ENCODE measurements around the gene TMEM163.

The TMEM163 gene

GRCh38 chr2:134537121-134537520 lies 181.7 kb downstream of the TMEM163 start:
- no peaks in the 10 kb centered on the region for H3K27me3 ChIP-seq (ENCODE audit: control insufficient read depth in 1 of 2, insufficient read depth in 2 of 2, low read length in 2 of 2)
- no peaks in the 10 kb centered on the region for H3K9me3 ChIP-seq (ENCODE audit: control insufficient read depth in 2 of 2, low read length in 2 of 2)
- no peak overlapping the region for H3K9ac ChIP-seq (ENCODE audit: low read length in 2 of 2)
- H3K4me3 ChIP-seq (ENCODE audit: low read length in 2 of 2) = no peak overlapping the region
- no peaks in the 10 kb centered on the region for H3K4me1 ChIP-seq (ENCODE audit: control insufficient read depth, insufficient read depth, low read length)
- H3K36me3 ChIP-seq (ENCODE audit: control insufficient read depth in 2 of 2, insufficient read depth in 2 of 2, low read length in 2 of 2) = no peaks in the 10 kb centered on the region
- H3K27ac ChIP-seq (ENCODE audit: low read length) = no peak overlapping the region

GRCh38 chr2:134536296-134536695 lies 182.5 kb downstream of the TMEM163 start:
- no peaks in the 10 kb centered on the region for H3K36me3 ChIP-seq (ENCODE audit: control insufficient read depth in 2 of 2, insufficient read depth in 2 of 2, low read length in 2 of 2)
- no peak overlapping the region for H3K27ac ChIP-seq (ENCODE audit: low read length)
- no peaks in the 10 kb centered on the region for H3K4me1 ChIP-seq (ENCODE audit: control insufficient read depth, insufficient read depth, low read length)
- no peaks in the 10 kb centered on the region for H3K27me3 ChIP-seq (ENCODE audit: control insufficient read depth in 1 of 2, insufficient read depth in 2 of 2, low read length in 2 of 2)
- no peaks in the 10 kb centered on the region for H3K9me3 ChIP-seq (ENCODE audit: control insufficient read depth in 2 of 2, low read length in 2 of 2)
- H3K4me3 ChIP-seq (ENCODE audit: low read length in 2 of 2) = no peak overlapping the region
- H3K9ac ChIP-seq (ENCODE audit: low read length in 2 of 2) = no peak overlapping the region

DNA sequence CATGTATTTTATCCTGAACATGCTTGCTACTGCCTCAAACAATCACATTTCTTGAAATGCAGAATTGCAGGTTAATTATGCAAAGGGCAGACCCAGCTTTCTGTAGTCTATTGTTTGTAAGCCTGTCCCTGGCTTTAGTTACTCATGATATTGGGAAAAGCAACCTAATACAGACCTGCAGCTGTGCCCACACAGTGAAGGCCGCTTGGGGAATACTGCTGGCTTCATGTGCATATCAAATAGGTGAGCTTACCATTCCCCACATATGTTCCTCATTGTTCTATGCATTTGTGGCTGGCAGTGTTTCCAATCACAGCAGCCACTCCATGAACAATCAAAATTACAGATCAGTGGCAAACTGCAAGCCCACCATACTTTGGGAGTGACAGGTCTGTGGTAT lies 186.3 kb downstream of the TMEM163 start:
- Histone ChIP-seq H3K36me3 (ENCODE audit: control insufficient read depth in 2 of 2, insufficient read depth in 2 of 2, low read length in 2 of 2) (no peaks in the 10 kb centered on the region), H3K4me3 (ENCODE audit: low read length in 2 of 2) (no peak overlapping the region), H3K9ac (ENCODE audit: low read length in 2 of 2) (no peak overlapping the region), H3K4me1 (ENCODE audit: control insufficient read depth, insufficient read depth, low read length) (no peaks in the 10 kb centered on the region), H3K27me3 (ENCODE audit: control insufficient read depth in 1 of 2, insufficient read depth in 2 of 2, low read length in 2 of 2) (no peaks in the 10 kb centered on the region), H3K27ac (ENCODE audit: low read length) (no peak overlapping the region), H3K9me3 (ENCODE audit: control insufficient read depth in 2 of 2, low read length in 2 of 2) (no peaks in the 10 kb centered on the region)

- Histone ChIP-seq H3K36me3 (ENCODE audit: control insufficient read depth in 2 of 2, insufficient read depth in 2 of 2, low read length in 2 of 2) (no peaks in the 10 kb centered on the region), H3K9ac (ENCODE audit: low read length in 2 of 2) (no peak overlapping the region), H3K4me3 (ENCODE audit: low read length in 2 of 2) (no peak overlapping the region), H3K4me1 (ENCODE audit: control insufficient read depth, insufficient read depth, low read length) (no peaks in the 10 kb centered on the region), H3K27ac (ENCODE audit: low read length) (no peak overlapping the region), H3K27me3 (ENCODE audit: control insufficient read depth in 1 of 2, insufficient read depth in 2 of 2, low read length in 2 of 2) (no peaks in the 10 kb centered on the region), H3K9me3 (ENCODE audit: control insufficient read depth in 2 of 2, low read length in 2 of 2) (no peaks in the 10 kb centered on the region)
Observed at GRCh38 chr2:134527381-134527780, 191.4 kb downstream of the TMEM163 start.

DNA sequence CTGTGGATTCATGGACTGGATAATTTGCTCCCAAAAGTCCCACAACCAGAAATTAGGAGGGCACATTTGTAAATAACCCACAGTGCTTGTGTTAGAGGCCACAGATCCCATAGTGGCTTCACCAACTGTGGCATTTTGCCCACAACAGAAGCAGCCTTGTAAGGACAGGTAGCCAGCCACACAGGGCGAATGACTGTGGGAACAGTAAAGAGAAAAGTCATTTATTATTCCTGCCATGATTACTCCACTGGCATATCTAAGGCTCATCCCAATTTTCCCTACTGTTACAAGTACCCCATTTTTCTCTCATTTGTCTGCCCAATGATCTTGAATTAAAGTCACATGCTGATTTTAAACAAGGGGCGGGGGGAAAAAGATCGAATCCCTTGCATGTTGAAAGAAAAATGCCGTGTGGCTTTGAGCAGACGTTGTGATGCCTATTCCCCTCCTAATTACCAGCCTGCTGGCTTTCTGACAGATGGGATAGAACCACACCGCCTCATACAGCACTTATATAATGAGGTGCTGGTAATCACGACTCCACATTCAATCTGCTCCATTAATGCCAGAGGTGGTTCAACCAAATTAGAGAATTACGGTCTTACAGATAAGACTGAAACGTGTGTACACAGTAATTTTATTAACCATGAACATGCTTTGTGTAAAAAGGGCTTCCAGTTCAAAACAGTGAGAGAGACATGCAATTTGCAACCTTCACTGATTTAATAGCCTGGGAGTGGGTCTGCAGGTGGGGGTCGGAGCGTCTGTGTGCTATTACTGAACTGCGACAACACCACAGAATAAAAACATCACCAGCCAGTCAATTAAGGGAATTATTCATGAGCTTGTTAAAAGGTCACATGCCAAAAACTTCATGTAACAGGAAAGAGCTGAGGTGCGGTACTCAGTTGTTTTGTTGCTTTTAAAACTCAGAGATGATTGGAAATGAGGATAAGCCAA lies 196.0 kb downstream of the TMEM163 start:
- Histone ChIP-seq H3K4me1 (ENCODE audit: control insufficient read depth, insufficient read depth, low read length) (no peaks in the 10 kb centered on the region), H3K9ac (ENCODE audit: low read length in 2 of 2) (no peak overlapping the region), H3K27ac (ENCODE audit: low read length) (no peak overlapping the region), H3K36me3 (ENCODE audit: control insufficient read depth in 2 of 2, insufficient read depth in 2 of 2, low read length in 2 of 2) (no peaks in the 10 kb centered on the region), H3K9me3 (ENCODE audit: control insufficient read depth in 2 of 2, low read length in 2 of 2) (peaks cover 0 to 3% of the 10 kb centered on the region in 2 donors), H3K27me3 (ENCODE audit: control insufficient read depth in 1 of 2, insufficient read depth in 2 of 2, low read length in 2 of 2) (peaks cover 0 to 2% of the 10 kb centered on the region in 2 donors), H3K4me3 (ENCODE audit: low read length in 2 of 2) (no peak overlapping the region)

- H3K36me3 ChIP-seq (ENCODE audit: control insufficient read depth in 2 of 2, insufficient read depth in 2 of 2, low read length in 2 of 2) = no peaks in the 10 kb centered on the region
- peaks cover 0 to 2% of the 10 kb centered on the region in 2 donors for H3K27me3 ChIP-seq (ENCODE audit: control insufficient read depth in 1 of 2, insufficient read depth in 2 of 2, low read length in 2 of 2)
- no peak overlapping the region for H3K9ac ChIP-seq (ENCODE audit: low read length in 2 of 2)
- H3K4me1 ChIP-seq (ENCODE audit: control insufficient read depth, insufficient read depth, low read length) = no peaks in the 10 kb centered on the region
- H3K4me3 ChIP-seq (ENCODE audit: low read length in 2 of 2) = no peak overlapping the region
- no peak overlapping the region for H3K27ac ChIP-seq (ENCODE audit: low read length)
- H3K9me3 ChIP-seq (ENCODE audit: control insufficient read depth in 2 of 2, low read length in 2 of 2) = peaks cover 0 to 3% of the 10 kb centered on the region in 2 donors
Observed at GRCh38 chr2:134518101-134518500, 200.7 kb downstream of the TMEM163 start.

- no peak overlapping the region for H3K4me3 ChIP-seq (ENCODE audit: low read length in 2 of 2)
- H3K9ac ChIP-seq (ENCODE audit: low read length in 2 of 2) = no peak overlapping the region
- peaks cover 0 to 3% of the 10 kb centered on the region in 2 donors for H3K9me3 ChIP-seq (ENCODE audit: control insufficient read depth in 2 of 2, low read length in 2 of 2)
- H3K4me1 ChIP-seq (ENCODE audit: control insufficient read depth, insufficient read depth, low read length) = peaks cover 2% of the 10 kb centered on the region
- no peak overlapping the region for H3K27ac ChIP-seq (ENCODE audit: low read length)
- no peaks in the 10 kb centered on the region for H3K36me3 ChIP-seq (ENCODE audit: control insufficient read depth in 2 of 2, insufficient read depth in 2 of 2, low read length in 2 of 2)
- H3K27me3 ChIP-seq (ENCODE audit: control insufficient read depth in 1 of 2, insufficient read depth in 2 of 2, low read length in 2 of 2) = no peaks in the 10 kb centered on the region
Observed at GRCh38 chr2:134515137-134515536, 203.7 kb downstream of the TMEM163 start.

DNA sequence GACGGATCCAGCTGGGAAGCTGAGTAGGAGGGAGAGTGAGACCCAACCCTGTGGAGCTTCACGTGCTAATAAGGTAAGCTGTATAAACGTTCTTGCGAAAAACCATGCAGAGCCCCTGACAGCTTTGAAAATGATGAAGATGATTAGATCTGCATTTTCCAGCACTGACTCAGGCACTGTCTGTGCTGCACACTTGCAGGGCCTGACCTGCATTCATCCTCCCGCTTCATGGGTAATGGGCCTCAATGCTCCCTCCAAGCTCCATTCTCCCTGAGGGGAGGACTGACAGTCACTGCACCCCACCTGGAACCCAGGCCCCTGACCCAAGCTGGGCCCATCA lies 205.4 kb downstream of the TMEM163 start:
- H3K27ac ChIP-seq (ENCODE audit: low read length) = no peak overlapping the region
- no peaks in the 10 kb centered on the region for H3K36me3 ChIP-seq (ENCODE audit: control insufficient read depth in 2 of 2, insufficient read depth in 2 of 2, low read length in 2 of 2)
- H3K9ac ChIP-seq (ENCODE audit: low read length in 2 of 2) = no peak overlapping the region
- H3K27me3 ChIP-seq (ENCODE audit: control insufficient read depth in 1 of 2, insufficient read depth in 2 of 2, low read length in 2 of 2) = no peaks in the 10 kb centered on the region
- H3K4me1 ChIP-seq (ENCODE audit: control insufficient read depth, insufficient read depth, low read length) = peaks cover 2% of the 10 kb centered on the region
- peaks cover 0 to 1% of the 10 kb centered on the region in 2 donors for H3K9me3 ChIP-seq (ENCODE audit: control insufficient read depth in 2 of 2, low read length in 2 of 2)
- H3K4me3 ChIP-seq (ENCODE audit: low read length in 2 of 2) = no peak overlapping the region

DNA sequence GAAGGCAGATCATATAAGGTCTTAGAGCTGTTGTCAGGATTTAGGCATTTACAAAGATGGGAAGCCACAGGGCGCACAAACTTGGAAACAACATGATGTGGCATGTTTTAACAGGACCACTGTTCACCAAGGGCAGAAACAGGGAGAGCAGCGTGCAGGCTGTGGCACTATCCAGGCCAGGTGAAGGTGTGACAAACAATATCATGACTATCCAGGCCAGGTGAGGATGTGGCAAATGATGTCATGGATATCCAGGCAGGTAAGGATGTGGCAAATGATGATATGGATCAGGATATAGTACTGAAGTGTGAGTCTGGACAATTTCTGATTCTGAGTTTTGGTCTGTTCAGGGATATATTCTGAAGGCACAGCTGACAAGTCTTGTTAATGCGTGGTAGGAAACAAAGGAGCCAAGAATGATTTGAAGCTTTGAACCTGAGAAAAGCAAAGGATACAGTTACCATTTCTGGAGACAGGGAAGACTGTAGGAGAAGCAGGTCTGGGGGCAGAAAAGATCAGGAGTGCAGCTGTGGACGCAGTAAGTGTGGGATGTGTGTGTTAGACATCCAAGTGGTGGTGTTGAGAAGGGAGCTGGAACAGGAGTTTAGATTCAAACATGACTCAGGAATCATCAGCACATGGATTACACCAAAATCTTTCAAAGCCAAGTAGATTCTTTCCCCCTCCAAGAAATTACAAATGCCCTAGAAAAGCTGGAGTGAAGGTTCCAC lies 205.9 kb downstream of the TMEM163 start:
- Histone ChIP-seq H3K4me1 (ENCODE audit: control insufficient read depth, insufficient read depth, low read length) (peaks cover 2% of the 10 kb centered on the region), H3K9ac (ENCODE audit: low read length in 2 of 2) (no peak overlapping the region), H3K9me3 (ENCODE audit: control insufficient read depth in 2 of 2, low read length in 2 of 2) (no peaks in the 10 kb centered on the region), H3K27me3 (ENCODE audit: control insufficient read depth in 1 of 2, insufficient read depth in 2 of 2, low read length in 2 of 2) (no peaks in the 10 kb centered on the region), H3K36me3 (ENCODE audit: control insufficient read depth in 2 of 2, insufficient read depth in 2 of 2, low read length in 2 of 2) (no peaks in the 10 kb centered on the region), H3K27ac (ENCODE audit: low read length) (no peak overlapping the region), H3K4me3 (ENCODE audit: low read length in 2 of 2) (no peak overlapping the region)

DNA sequence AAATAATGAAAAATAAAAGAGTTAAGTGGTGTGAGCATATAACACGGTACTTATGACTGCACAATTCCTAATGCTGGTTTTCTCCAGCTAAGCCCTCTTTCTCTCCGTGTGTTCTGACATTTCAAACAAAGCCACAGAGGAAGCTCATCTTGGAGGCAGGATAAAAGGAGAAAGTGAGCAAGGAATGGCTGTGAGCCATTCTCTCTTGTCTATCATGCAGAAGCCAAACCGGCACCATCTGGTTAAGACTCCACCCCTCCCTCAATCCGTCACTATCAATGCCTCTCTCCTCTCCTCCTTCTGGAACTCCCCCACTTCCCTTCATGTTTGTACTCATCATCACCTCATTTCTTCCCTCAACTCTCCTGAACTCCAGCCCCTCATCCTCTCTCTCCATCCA lies 210.4 kb downstream of the TMEM163 start:
- no peak overlapping the region for H3K9ac ChIP-seq (ENCODE audit: low read length in 2 of 2)
- peaks cover 2% of the 10 kb centered on the region for H3K4me1 ChIP-seq (ENCODE audit: control insufficient read depth, insufficient read depth, low read length)
- H3K4me3 ChIP-seq (ENCODE audit: low read length in 2 of 2) = no peak overlapping the region
- no peaks in the 10 kb centered on the region for H3K9me3 ChIP-seq (ENCODE audit: control insufficient read depth in 2 of 2, low read length in 2 of 2)
- no peak overlapping the region for H3K27ac ChIP-seq (ENCODE audit: low read length)
- no peaks in the 10 kb centered on the region for H3K36me3 ChIP-seq (ENCODE audit: control insufficient read depth in 2 of 2, insufficient read depth in 2 of 2, low read length in 2 of 2)
- H3K27me3 ChIP-seq (ENCODE audit: control insufficient read depth in 1 of 2, insufficient read depth in 2 of 2, low read length in 2 of 2) = no peaks in the 10 kb centered on the region

- Histone ChIP-seq H3K27ac (ENCODE audit: low read length) (no peak overlapping the region), H3K27me3 (ENCODE audit: control insufficient read depth in 1 of 2, insufficient read depth in 2 of 2, low read length in 2 of 2) (no peaks in the 10 kb centered on the region), H3K4me3 (ENCODE audit: low read length in 2 of 2) (no peak overlapping the region), H3K36me3 (ENCODE audit: control insufficient read depth in 2 of 2, insufficient read depth in 2 of 2, low read length in 2 of 2) (no peaks in the 10 kb centered on the region), H3K9ac (ENCODE audit: low read length in 2 of 2) (no peak overlapping the region), H3K4me1 (ENCODE audit: control insufficient read depth, insufficient read depth, low read length) (peaks cover under 1% of the 10 kb centered on the region), H3K9me3 (ENCODE audit: control insufficient read depth in 2 of 2, low read length in 2 of 2) (no peaks in the 10 kb centered on the region)
Observed at GRCh38 chr2:134507697-134508096, 211.1 kb downstream of the TMEM163 start.
